Colonic mucosa (tissue), 4 donors: ENCODE results near the gene AKR1D1. TPM values are rescaled to one million over a fixed set of nuclear protein-coding genes. Genes with fewer than 3 reads are reported as not detected.

ENCODE experiments used
- DNase-seq: peaks from one replicate; pipeline ENCODE4 v3.0.0-alpha.2; 2020
- H3K27ac ChIP-seq: fragments of 200-600 bp; one replicate; pipeline ENCODE4 v1.8.0; 2021
- H3K27me3 ChIP-seq: fragments of 200-600 bp; one replicate; pipeline ENCODE4 v1.8.0; 2021
- H3K36me3 ChIP-seq: fragments of 200-600 bp; one replicate; pipeline ENCODE4 v1.8.0; 2021
- H3K4me1 ChIP-seq: fragments of 200-600 bp; one replicate; pipeline ENCODE4 v1.8.0; 2021; ENCODE audit warnings: mild to moderate bottlenecking
- H3K4me3 ChIP-seq: fragments of 200-600 bp; one replicate; pipeline ENCODE4 v1.8.0; 2021
- H3K9ac ChIP-seq, 2 donors: one replicate each; pipeline ENCODE4 v1.7.0; 2013; ENCODE audit warnings: control low read depth in 2 of 2, low read depth in 2 of 2, low read length in 2 of 2
- H3K9me3 ChIP-seq: fragments of 200-600 bp; one replicate; pipeline ENCODE4 v1.8.0; 2021
- CTCF ChIP-seq: fragments of 200-600 bp; IDR thresholded peaks from one replicate; pipeline ENCODE4 v1.8.0; 2022; ENCODE audit warnings: antibody characterized with exemption, mild to moderate bottlenecking
- intact Hi-C: fragments of 100-400 bp; cut with DNase I; formaldehyde crosslinking; loops from one replicate; pipeline ENCODE4 v1.14.1; 2022
- total RNA-seq, 2 donors: library from RNA; stranded (reverse); fragmentation: NEBNext Ultra II Directional in 1 of 2; extraction: Animal tissue kit (Norgen Biotek cat#: 25700) in 1 of 2; gene quantifications; one replicate each; pipeline ENCODE4 v1.2.1, GENCODE V29; 2021
- donor health status: healthy.
- donor health status: DM: no; HTN: no; CAD: no.
- donor health status: DM: no; HTN: no; CAD: no.

AKR1D1 gene
- total RNA-seq, 2 donors from 2014 or later: not detected

GRCh38 chr7:138162236-138162635 lies 86.0 kb downstream of the AKR1D1 start:
- Histone ChIP-seq H3K27ac (no peak overlapping the region), H3K4me3 (no peak overlapping the region), H3K27me3 (no peaks in the 10 kb centered on the region), H3K9me3 (no peaks in the 10 kb centered on the region), H3K9ac (no peak overlapping the region), H3K36me3 (no peaks in the 10 kb centered on the region), H3K4me1 (no peaks in the 10 kb centered on the region)
- DNase-seq: no peak
- no peak for TF ChIP-seq CTCF
- intact Hi-C loops: no loop called here

GRCh38 chr7:138163800-138164199 lies 87.5 kb downstream of the AKR1D1 start:
- Histone ChIP-seq H3K4me1 (no peaks in the 10 kb centered on the region), H3K9me3 (no peaks in the 10 kb centered on the region), H3K9ac (no peak overlapping the region), H3K27me3 (no peaks in the 10 kb centered on the region), H3K27ac (no peak overlapping the region), H3K36me3 (no peaks in the 10 kb centered on the region), H3K4me3 (no peak overlapping the region)
- no peak for TF ChIP-seq CTCF
- no peak for DNase-seq
- intact Hi-C loops: no loop called here

GRCh38 chr7:138164804-138165203 lies 88.5 kb downstream of the AKR1D1 start:
- Histone ChIP-seq H3K4me3 (no peak overlapping the region), H3K27me3 (no peaks in the 10 kb centered on the region), H3K36me3 (no peaks in the 10 kb centered on the region), H3K27ac (no peak overlapping the region), H3K9me3 (no peaks in the 10 kb centered on the region), H3K9ac (no peak overlapping the region), H3K4me1 (no peaks in the 10 kb centered on the region)
- no peak for DNase-seq
- intact Hi-C loops: no loop called here
- no peak for TF ChIP-seq CTCF

- no peaks in the 10 kb centered on the region for H3K27me3 ChIP-seq
- DNase-seq: no peak
- H3K9me3 ChIP-seq: no peaks in the 10 kb centered on the region
Observed at GRCh38 chr7:138166681-138167080, 90.4 kb downstream of the AKR1D1 start.

DNA sequence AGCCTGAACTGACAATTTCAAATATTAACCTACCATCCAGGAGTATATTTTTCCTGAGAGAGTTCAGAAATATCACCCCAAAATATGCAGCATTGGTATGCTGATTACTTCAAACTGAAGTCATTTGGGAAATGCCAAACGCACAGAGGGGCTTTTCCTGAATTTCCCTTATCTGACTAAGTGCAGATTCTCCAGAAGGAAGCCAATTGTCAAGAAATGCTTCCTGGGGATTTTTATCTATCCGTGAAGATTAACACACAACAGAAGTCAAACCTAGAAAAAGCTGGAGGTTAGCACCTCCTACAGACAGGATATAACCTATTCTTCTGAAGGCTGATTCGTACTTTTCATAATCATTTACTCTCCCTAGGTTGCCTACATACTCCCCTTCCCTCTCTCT lies 91.0 kb downstream of the AKR1D1 start:
- Histone ChIP-seq H3K27ac (no peak overlapping the region), H3K4me1 (no peaks in the 10 kb centered on the region), H3K36me3 (no peaks in the 10 kb centered on the region), H3K4me3 (no peak overlapping the region), H3K9ac (no peak overlapping the region), H3K27me3 (no peaks in the 10 kb centered on the region), H3K9me3 (no peaks in the 10 kb centered on the region)
- TF ChIP-seq CTCF: no peak
- intact Hi-C loops: no loop called here
- DNase-seq: no peak

More at GRCh38 chr7:138166681-138167080, 90.4 kb downstream of the AKR1D1 start:
- H3K9ac ChIP-seq: no peak overlapping the region
- no peak overlapping the region for H3K4me3 ChIP-seq
- no peak overlapping the region for H3K27ac ChIP-seq
- H3K4me1 ChIP-seq: no peaks in the 10 kb centered on the region
- no peak for TF ChIP-seq CTCF
- intact Hi-C loops: no loop called here
- no peaks in the 10 kb centered on the region for H3K36me3 ChIP-seq

- no peaks in the 10 kb centered on the region for H3K9me3 ChIP-seq
- TF ChIP-seq CTCF: no peak
- H3K4me1 ChIP-seq: no peaks in the 10 kb centered on the region
- H3K27ac ChIP-seq: no peak overlapping the region
- intact Hi-C loops: no loop called here
- H3K36me3 ChIP-seq: no peaks in the 10 kb centered on the region
- no peak for DNase-seq
- no peak overlapping the region for H3K9ac ChIP-seq
- no peaks in the 10 kb centered on the region for H3K27me3 ChIP-seq
- H3K4me3 ChIP-seq: no peak overlapping the region
Observed at GRCh38 chr7:138167869-138168296, 91.6 kb downstream of the AKR1D1 start.
